Measurements from ENCODE around the gene CITED4. TPM values are rescaled to one million over a fixed set of nuclear protein-coding genes. Genes with fewer than 3 reads are reported as not detected.

Gene CITED4
- total RNA-seq, 1 experiment from 2014 or later = 7.8 TPM

GRCh38 chr1:40896482-40896881, 34.3 kb upstream of the CITED4 start:
- Histone ChIP-seq H3K9me3 (ENCODE audit: control insufficient read depth in 1 of 2, insufficient read depth in 1 of 2, low read depth in 1 of 2, low read length in 2 of 2) (peaks cover 11 to 20% of the 10 kb centered on the region in 2 experiments; a peak in 2 of 4 replicates), H3K79me2 (ENCODE audit: insufficient read depth, low read length) (no peaks in the 10 kb centered on the region), H3K4me3 (replicated peaks in 1 of 2; ENCODE audit: low read depth in 1 of 2, low read length in 2 of 2) (no peak overlapping the region), H3K36me3 (ENCODE audit: control insufficient read depth in 1 of 2, insufficient read depth in 2 of 2, low read length in 2 of 2) (peaks cover 0 to 2% of the 10 kb centered on the region in 2 experiments; a peak in 1 of 4 replicates), H3K27ac (ENCODE audit: low read depth, low read length) (no peak overlapping the region), H2AFZ (ENCODE audit: low read depth, low read length, poor library complexity, severe bottlenecking) (peak overlapping the region; percentile 46), H3K9me2 (ENCODE audit: insufficient read depth) (no peaks in the 10 kb centered on the region), H3K4me2 (ENCODE audit: low read length) (no peak overlapping the region), H3K4me1 (ENCODE audit: control insufficient read depth in 1 of 2, insufficient read depth in 2 of 2, low read length in 2 of 2) (peaks cover 32 to 51% of the 10 kb centered on the region in 2 experiments), H4K20me1 (ENCODE audit: insufficient read depth) (no peaks in the 10 kb centered on the region), H3K9ac (ENCODE audit: low read length) (no peak overlapping the region), H3K27me3 (ENCODE audit: insufficient read depth, low read length) (no peaks in the 10 kb centered on the region)
- BruUV-seq (replicated peaks) = no TSS peak
- TF ChIP-seq EZH2phosphoT487 (IDR thresholded peaks at IDR 0.05; ENCODE audit: borderline replicate concordance) = no peak
- no peak for TF ChIP-seq FOSL1 (IDR thresholded peaks at IDR 0.05; ENCODE audit: low read depth)
- TF ChIP-seq YY1 (IDR thresholded peaks at IDR 0.05; ENCODE audit: extremely low read depth, insufficient replicate concordance, low read depth, low read length) = no peak
- no peak for TF ChIP-seq ELF1 (IDR thresholded peaks at IDR 0.05; ENCODE audit: borderline replicate concordance, low read depth)
- TF ChIP-seq SP1 (IDR thresholded peaks at IDR 0.05; ENCODE audit: low read depth) = no peak
- TF ChIP-seq CBX3 (IDR thresholded peaks at IDR 0.05; ENCODE audit: low read depth) = no peak
- TF ChIP-seq RAD21 (IDR thresholded peaks at IDR 0.05; ENCODE audit: low read depth) = no peak
- TF ChIP-seq TCF7L2 (IDR thresholded peaks at IDR 0.05; ENCODE audit: borderline replicate concordance, extremely low read depth, insufficient read depth, insufficient read length) = no peak
- no peak for TF ChIP-seq EGR1 (IDR thresholded peaks at IDR 0.05; ENCODE audit: low read depth)
- no peak for TF ChIP-seq ATF3 (IDR thresholded peaks at IDR 0.05)
- no peak for TF ChIP-seq ZNF274 (IDR thresholded peaks at IDR 0.05; ENCODE audit: low read depth, low read length)
- no peak for TF ChIP-seq JUND (IDR thresholded peaks at IDR 0.05)
- CTCF ChIA-PET = interaction anchor here (1.7 kb wide), 1 partner anchor 52 kb away, joined by 5 read pairs; no protein-coding TSS in a partner anchor
- intact Hi-C loops (cut with micrococcal nuclease) = loop anchor here (2.0 kb wide), 1 partner anchor 52 kb away; no protein-coding TSS in a partner anchor
- DNase-seq (ENCODE audit: low read depth, low spot score) (no peak), ATAC-seq (no peak)
- POLR2A ChIA-PET = no interaction called here
- RAD21 ChIA-PET (ENCODE audit: low non-redundant PET in 1 of 2, low total read pairs in 2 of 2, uncharacterized antibody in 2 of 2, unreplicated experiment in 2 of 2) = no interaction called here

- Histone ChIP-seq H3K9me2 (ENCODE audit: insufficient read depth) (no peaks in the 10 kb centered on the region), H3K79me2 (ENCODE audit: insufficient read depth, low read length) (no peaks in the 10 kb centered on the region), H4K20me1 (ENCODE audit: insufficient read depth) (no peaks in the 10 kb centered on the region), H3K4me2 (ENCODE audit: low read length) (no peak overlapping the region), H3K27me3 (ENCODE audit: insufficient read depth, low read length) (no peaks in the 10 kb centered on the region), H3K4me1 (ENCODE audit: control insufficient read depth in 1 of 2, insufficient read depth in 2 of 2, low read length in 2 of 2) (peaks cover 30 to 43% of the 10 kb centered on the region in 2 experiments), H3K9me3 (ENCODE audit: control insufficient read depth in 1 of 2, insufficient read depth in 1 of 2, low read depth in 1 of 2, low read length in 2 of 2) (peaks cover 11 to 20% of the 10 kb centered on the region in 2 experiments; a peak in 2 of 4 replicates), H2AFZ (ENCODE audit: low read depth, low read length, poor library complexity, severe bottlenecking) (no peak overlapping the region), H3K4me3 (replicated peaks in 1 of 2; ENCODE audit: low read depth in 1 of 2, low read length in 2 of 2) (no peak overlapping the region), H3K9ac (ENCODE audit: low read length) (no peak overlapping the region), H3K36me3 (ENCODE audit: control insufficient read depth in 1 of 2, insufficient read depth in 2 of 2, low read length in 2 of 2) (peaks cover 0 to 2% of the 10 kb centered on the region in 2 experiments; a peak in 1 of 4 replicates), H3K27ac (ENCODE audit: low read depth, low read length) (no peak overlapping the region)
- ATAC-seq (no peak), DNase-seq (ENCODE audit: low read depth, low spot score) (no peak)
- BruUV-seq (replicated peaks) = no TSS peak
- CTCF ChIA-PET = no interaction called here
- RAD21 ChIA-PET (ENCODE audit: low non-redundant PET in 1 of 2, low total read pairs in 2 of 2, uncharacterized antibody in 2 of 2, unreplicated experiment in 2 of 2) = no interaction called here
- intact Hi-C loops (cut with micrococcal nuclease) = no loop called here
- POLR2A ChIA-PET = no interaction called here
- TF ChIP-seq ZBTB33 (IDR thresholded peaks at IDR 0.05; ENCODE audit: extremely low read depth, insufficient replicate concordance, low read length) = no peak
- TF ChIP-seq ZFX (IDR thresholded peaks at IDR 0.05) = no peak
- TF ChIP-seq MAX (IDR thresholded peaks at IDR 0.05) = no peak
- TF ChIP-seq EZH2 (IDR thresholded peaks at IDR 0.05) = no peak
These were observed 33.4 kb upstream of the CITED4 start for GRCh38 chr1:40895601-40896000.

Measured in HCT116 (cell line).